Measurements from ENCODE around the gene WNT3A. TPM values are rescaled to one million over a fixed set of nuclear protein-coding genes. Genes with fewer than 3 reads are reported as not detected.

Gene WNT3A
- polyA plus RNA-seq, 1 of the 3 experiments (the other 2 are of a cell fraction): not detected

- WGBS (ENCODE audit: low lambda C conversion rate): 0% methylated on average over 2 of the region's 2 CpGs
- Histone ChIP-seq H3K4me1 (ENCODE audit: control insufficient read depth in 1 of 2, insufficient read depth in 2 of 2, low read depth in 1 of 2, low read length in 1 of 2) (no peaks in the 10 kb centered on the region), H3K27me3 (ENCODE audit: insufficient read depth) (peaks cover 9% of the 10 kb centered on the region; the same call in 1 of the 2 replicates), H2AFZ (ENCODE audit: low read depth) (no peak overlapping the region), H3K9me3 (no peaks in the 10 kb centered on the region), H3K36me3 (replicated peaks in 1 of 2; ENCODE audit: control insufficient read depth in 1 of 2, insufficient read depth in 2 of 2, low read length in 1 of 2) (no peaks in the 10 kb centered on the region), H3K4me3 (ENCODE audit: low read depth in 2 of 2, low read length in 1 of 2) (no peak overlapping the region), H3K79me2 (ENCODE audit: insufficient read depth) (no peaks in the 10 kb centered on the region), H3K9ac (no peak overlapping the region), H3K9me2 (no peaks in the 10 kb centered on the region), H4K20me1 (ENCODE audit: insufficient read depth) (no peaks in the 10 kb centered on the region), H3K27ac (ENCODE audit: low read depth in 2 of 2, low read length in 1 of 2) (no peak overlapping the region), H3F3A (replicated peaks; ENCODE audit: insufficient read depth) (no peaks in the 10 kb centered on the region), H3K4me2 (no peak overlapping the region)
- POLR2A ChIA-PET: no interaction called here
- CTCF ChIA-PET: no interaction called here
- no peak for DNase-seq
- TF ChIP-seq ZBTB33 (IDR thresholded peaks at IDR 0.05; ENCODE audit: borderline replicate concordance, low read depth) (no peak), TCF12 (IDR thresholded peaks at IDR 0.05) (no peak), NFIC (IDR thresholded peaks at IDR 0.05; ENCODE audit: borderline replicate concordance) (no peak), GABPA (IDR thresholded peaks at IDR 0.05; ENCODE audit: low read depth) (no peak), CTCF (IDR thresholded peaks at IDR 0.05) (no peak), TAF1 (IDR thresholded peaks at IDR 0.05; ENCODE audit: borderline replicate concordance, low read depth, low read length) (no peak), SMC3 (IDR thresholded peaks at IDR 0.05; ENCODE audit: low read depth, low read length) (no peak), GATA2 (CRISPR knock-in tag; IDR thresholded peaks at IDR 0.05) (no peak), JUND (IDR thresholded peaks at IDR 0.05) (no peak), YY1 (IDR thresholded peaks at IDR 0.05; ENCODE audit: low read depth) (no peak), EZH2phosphoT487 (IDR thresholded peaks at IDR 0.05; ENCODE audit: borderline replicate concordance, low read depth) (no peak), MXI1 (IDR thresholded peaks at IDR 0.05; ENCODE audit: low read depth, low read length) (no peak)
These were observed 34.5 kb downstream of the WNT3A start for GRCh38 chr1:228041316-228041715.

- H3K9ac ChIP-seq: no peak overlapping the region
- H3K79me2 ChIP-seq (ENCODE audit: insufficient read depth): no peaks in the 10 kb centered on the region
- H3K27me3 ChIP-seq (ENCODE audit: insufficient read depth): peaks cover 9% of the 10 kb centered on the region; the same call in 1 of the 2 replicates
- POLR2A ChIA-PET: no interaction called here
- H3K36me3 ChIP-seq (replicated peaks in 1 of 2; ENCODE audit: control insufficient read depth in 1 of 2, insufficient read depth in 2 of 2, low read length in 1 of 2): no peaks in the 10 kb centered on the region
- H3K9me2 ChIP-seq: no peaks in the 10 kb centered on the region
- H3K9me3 ChIP-seq: no peaks in the 10 kb centered on the region
- no peaks in the 10 kb centered on the region for H3K4me1 ChIP-seq (ENCODE audit: control insufficient read depth in 1 of 2, insufficient read depth in 2 of 2, low read depth in 1 of 2, low read length in 1 of 2)
- no peak overlapping the region for H3K4me2 ChIP-seq
- H3F3A ChIP-seq (replicated peaks; ENCODE audit: insufficient read depth): no peaks in the 10 kb centered on the region
- DNase-seq: no peak
- no peak overlapping the region for H2AFZ ChIP-seq (ENCODE audit: low read depth)
- H4K20me1 ChIP-seq (ENCODE audit: insufficient read depth): no peaks in the 10 kb centered on the region
- no peak overlapping the region for H3K27ac ChIP-seq (ENCODE audit: low read depth in 2 of 2, low read length in 1 of 2)
- H3K4me3 ChIP-seq (ENCODE audit: low read depth in 2 of 2, low read length in 1 of 2): no peak overlapping the region
- CTCF ChIA-PET: no interaction called here
- TF ChIP-seq SMC3 (IDR thresholded peaks at IDR 0.05; ENCODE audit: low read depth, low read length) (no peak), FOXJ3 (CRISPR knock-in tag; IDR thresholded peaks at IDR 0.05) (no peak), CTCF (IDR thresholded peaks at IDR 0.05) (no peak), FOXM1 (IDR thresholded peaks at IDR 0.05; ENCODE audit: low read depth) (no peak), PBX3 (IDR thresholded peaks at IDR 0.05) (no peak), REST (IDR thresholded peaks at IDR 0.05; ENCODE audit: low read depth, low read length) (no peak), RAD21 (IDR thresholded peaks at IDR 0.05; ENCODE audit: low read length) (no peak), MEF2A (IDR thresholded peaks at IDR 0.05; ENCODE audit: borderline replicate concordance, low read depth) (no peak), POLR2AphosphoS5 (IDR thresholded peaks at IDR 0.05; ENCODE audit: low read depth, low read length) (no peak)
These were observed 35.7 kb downstream of the WNT3A start for GRCh38 chr1:228042508-228042907.

Data from SK-N-SH (cell line).